GM12878 (cell line): ENCODE results near the gene PSMD1. TPM values are rescaled to one million over a fixed set of nuclear protein-coding genes. Genes with fewer than 3 reads are reported as not detected.

Experiments
- ATAC-seq: fragments of 200-7000 bp; cut with Tn5 transposase; 3 replicates; pipeline ENCODE4 v1.9.1; 2020; ENCODE audit warnings: mild to moderate bottlenecking, moderate library complexity
- BruUV-seq: library from RNA; stranded (reverse); fragments of 400-500 nt; replicated peaks from 2 replicates; lab custom pipeline; 2021; lab: Mats Ljungman, UMichigan
- CTCF ChIA-PET: fragments of 300-600 bp; sonication (Branson Sonifier 250); formaldehyde crosslinking; extraction: SDS; loops from one replicate; lab custom pipeline; 2021; ENCODE audit warnings: inconsistent platforms; lab: Yijun Ruan, JAX
- POLR2A ChIA-PET: fragments of 350-600 bp; formaldehyde crosslinking; extraction: SDS; loops from one replicate; lab custom pipeline; 2021; ENCODE audit warnings: inconsistent platforms; lab: Charles Lee
- RAD21 ChIA-PET: fragments of 300-600 bp; sonication (Branson Sonifier 250); formaldehyde crosslinking; loops from one replicate; lab custom pipeline; 2023; ENCODE audit warnings: antibody characterized with exemption; ENCODE audit not compliant: unreplicated experiment; lab: Charles Lee
- SMC1A ChIA-PET: fragments of 300-600 bp; sonication (Branson Sonifier 250); formaldehyde crosslinking; loops from one replicate; lab custom pipeline; 2023; ENCODE audit not compliant: unreplicated experiment, uncharacterized antibody; lab: Charles Lee
- DNase-seq: peaks from one replicate; pipeline ENCODE4 v3.0.0-alpha.2; 2011; ENCODE audit warnings: low read depth, low spot score
- FAIRE-seq: peaks from 3 replicates; lab custom pipeline; 2011; peaks lifted over from hg19 to GRCh38; lab: Jason Lieb, UNC
- H2AFZ ChIP-seq: 2 replicates; pipeline ENCODE4 v1.6.0; 2011; ENCODE audit warnings: low read depth, low read length, control low read depth; ENCODE audit not compliant: control insufficient read depth
- H3K27ac ChIP-seq: 2 replicates; pipeline ENCODE4 v1.5.1; 2011; ENCODE audit warnings: control low read depth; ENCODE audit not compliant: control insufficient read depth, insufficient read depth
- H3K27me3 ChIP-seq, 2 experiments: replicated peaks in 1 of 2; 2 replicates each; pipeline versions ENCODE4 v1.6.0 to v1.6.1; 2011; ENCODE audit warnings: low read length in 1 of 2; ENCODE audit not compliant: control insufficient read depth in 2 of 2, insufficient read depth in 2 of 2
- H3K36me3 ChIP-seq, 2 experiments: 2 replicates each; pipeline ENCODE4 v1.5.1; 2011; ENCODE audit warnings: low read length in 1 of 2; ENCODE audit not compliant: control insufficient read depth in 2 of 2, insufficient read depth in 2 of 2
- H3K4me1 ChIP-seq: 2 replicates; pipeline ENCODE4 v1.6.1; 2011; ENCODE audit warnings: mild to moderate bottlenecking, low read length, moderate library complexity, mixed read lengths; ENCODE audit not compliant: control insufficient read depth, insufficient read depth
- H3K4me2 ChIP-seq: 2 replicates; pipeline ENCODE4 v1.6.0; 2011; ENCODE audit warnings: control low read depth; ENCODE audit not compliant: control insufficient read depth, insufficient read depth
- H3K4me3 ChIP-seq: fragments of 200-600 bp; sonication (generic); 2 replicates; pipeline ENCODE4 v1.5.1; 2016
- H3K79me2 ChIP-seq: 2 replicates; pipeline ENCODE4 v1.6.0; 2011; ENCODE audit warnings: low read length; ENCODE audit not compliant: control insufficient read depth, insufficient read depth
- H3K9ac ChIP-seq: 2 replicates; pipeline ENCODE4 v1.8.0; 2011; ENCODE audit warnings: low read length, control low read depth, mixed read lengths; ENCODE audit not compliant: control insufficient read depth, insufficient read depth
- H3K9me3 ChIP-seq: replicated peaks from 3 replicates; pipeline ENCODE4 v1.5.1; 2011; ENCODE audit warnings: mild to moderate bottlenecking, low read length; ENCODE audit not compliant: control insufficient read depth, insufficient read depth
- H4K20me1 ChIP-seq: 2 replicates; pipeline ENCODE4 v1.6.0; 2011; ENCODE audit not compliant: control insufficient read depth, insufficient read depth
- BMI1 ChIP-seq: fragments of 450-650 bp; IDR thresholded peaks from 2 replicates; pipeline ENCODE4 v1.6.1; 2016; ENCODE audit warnings: mild to moderate bottlenecking, moderate library complexity, borderline replicate concordance
- CEBPB ChIP-seq, 2 experiments: fragments of 150-350 bp in 1 of 2; IDR thresholded peaks; 2 replicates each; pipeline ENCODE4 v1.6.1; 2012 to 2014; ENCODE audit warnings: low read depth in 2 of 2, low read length in 2 of 2, borderline replicate concordance in 1 of 2, inconsistent platforms in 1 of 2
- ETV6 ChIP-seq, 2 experiments: fragments of 450-650 bp in 1 of 2; IDR thresholded peaks in 1 of 2; conservative IDR thresholded peaks in 1 of 2; 2 replicates each; pipeline ENCODE4 v1.6.1; 2014; ENCODE audit warnings: antibody characterized with exemption in 1 of 2, borderline replicate concordance in 1 of 2, low read depth in 1 of 2, mild to moderate bottlenecking in 1 of 2, moderate library complexity in 1 of 2
- PKNOX1 ChIP-seq: fragments of 450-650 bp; IDR thresholded peaks from 2 replicates; pipeline ENCODE4 v1.6.1; 2016; ENCODE audit warnings: mild to moderate bottlenecking
- REST ChIP-seq: IDR thresholded peaks from 2 replicates; pipeline ENCODE4 v1.6.1; 2012; ENCODE audit warnings: mild to moderate bottlenecking, low read depth, low read length
- SMAD5 ChIP-seq: IDR thresholded peaks from 2 replicates; pipeline ENCODE4 v1.6.1; 2016; ENCODE audit warnings: antibody characterized with exemption, low read depth
- TARDBP ChIP-seq: IDR thresholded peaks from 2 replicates; pipeline ENCODE4 v1.6.1; 2016; ENCODE audit warnings: borderline replicate concordance
- WRNIP1 ChIP-seq: IDR thresholded peaks from 2 replicates; pipeline ENCODE4 v1.6.1; 2011; ENCODE audit warnings: low read depth, low read length, improper control_type of control experiment, borderline replicate concordance
- WGBS: methylation state at CpG from one replicate; pipeline ENCODE4 v1.1.6; 2016; ENCODE audit warnings: low lambda C conversion rate; ENCODE audit not compliant: insufficient replicate concordance, insufficient coverage; ENCODE audit errors: missing lambda C conversion rate; 5-methylcytosine and 5-hydroxymethylcytosine counted together
- in situ Hi-C: fragments of 300-500 bp; cut with MboI; formaldehyde crosslinking; loops from 9 replicates; pipeline ENCODE4 v1.14.3; 2018; ENCODE audit warnings: mixed read lengths
- intact Hi-C: fragments of 100-400 bp; cut with micrococcal nuclease; formaldehyde crosslinking; loops from one replicate; pipeline ENCODE4 v1.14.2; 2022; ENCODE audit not compliant: unreplicated experiment
- polyA plus RNA-seq, 11 experiments: library from polyadenylated mRNA; depleted of rRNA in 4 of 11; unstranded in 6 of 11; stranded (reverse) in 5 of 11; fragments of >200 nt; fragmentation: Nextera tagmentation in 4 of 11; fragmentation: Illumina TruSeq in 1 of 11; extraction: Ambion mirVana in 4 of 11; extraction: Trizol in 1 of 11; gene quantifications; 1 replicate in 1 of 11; 2 replicates in 10 of 11; pipeline versions ENCODE4 v1.2.1 to v1.2.3, GENCODE V29; 2011 to 2016; ENCODE audit warnings: inconsistent platforms in 2 of 11, missing spikeins in 2 of 11, low read depth in 1 of 11
- total RNA-seq, 4 experiments: library from RNA; depleted of rRNA in 3 of 4; stranded (reverse); fragments of >200 nt in 3 of 4; fragmentation: Illumina TruSeq in 1 of 4; extraction: Trizol in 1 of 4; gene quantifications; 2 replicates each; pipeline versions ENCODE4 v1.2.1 to v1.2.3, GENCODE V29; 2013 to 2021

Gene PSMD1
- total and polyA plus RNA-seq, 10 of the 15 experiments (the other 5 are each of a cell fraction or from before 2014, with no cell fraction given) = 87.4 to 220 (median 139) TPM

GRCh38 chr2:231188506-231189170, 132.0 kb downstream of the PSMD1 start:
- CTCF ChIA-PET = interaction anchor here (0.6 to 0.9 kb wide), 2 partner anchors 9 to 14 kb away, joined by 3 read pairs; no protein-coding TSS in a partner anchor

More at GRCh38 chr2:231188506-231189170, 132.0 kb downstream of the PSMD1 start:
- intact Hi-C loops = no loop called here
- SMC1A ChIA-PET = interaction anchor here (1.7 kb wide), 1 partner anchor 84 kb away, joined by 5 read pairs; no protein-coding TSS in a partner anchor
- POLR2A ChIA-PET = interaction anchor here (0.6 kb wide), 1 partner anchor 12 kb away, joined by 4 read pairs; no protein-coding TSS in a partner anchor
- TF ChIP-seq BMI1 = no peak
- TF ChIP-seq CEBPB (IDR thresholded peaks at IDR 0.05; ENCODE audit: borderline replicate concordance in 1 of 2, low read depth in 2 of 2, low read length in 2 of 2) = no peak
- no peak for TF ChIP-seq WRNIP1
- TF ChIP-seq PKNOX1 = no peak
- TF ChIP-seq TARDBP = no peak
- TF ChIP-seq SMAD5 = no peak
- no peak for TF ChIP-seq ETV6 (conservative IDR thresholded peaks at IDR 0.05 in 1 of 2, IDR thresholded peaks at IDR 0.05 in 1 of 2; ENCODE audit: borderline replicate concordance in 1 of 2, low read depth in 1 of 2)
- no peak for TF ChIP-seq REST
- TF ChIP-seq, all 136 proteins: peak for 0
- RAD21 ChIA-PET = interaction anchor here (0.9 kb wide), 1 partner anchor 9 kb away, joined by 3 read pairs; no protein-coding TSS in a partner anchor
- DNase-seq = no peak
- FAIRE-seq = no peak
- Histone ChIP-seq H3K79me2 (no peaks in the 10 kb centered on the region), H3K9ac (no peak overlapping the region), H3K4me3 (no peak overlapping the region), H3K4me1 (no peaks in the 10 kb centered on the region), H3K36me3 (no peaks in the 10 kb centered on the region), H3K4me2 (no peak overlapping the region), H2AFZ (no peak overlapping the region), H4K20me1 (no peaks in the 10 kb centered on the region), H3K27ac (no peak overlapping the region), H3K27me3 (no peaks in the 10 kb centered on the region), H3K9me3 (no peaks in the 10 kb centered on the region)
- WGBS = 64% methylated on average over 6 of the region's 6 CpGs
- in situ Hi-C loops = no loop called here
- BruUV-seq = no TSS peak
- no peak for ATAC-seq
